Psoas muscle (tissue), 8 donors: ENCODE measurements around the gene AVPI1. TPM values are rescaled to one million over a fixed set of nuclear protein-coding genes. Genes with fewer than 3 reads are reported as not detected.
"Not testable (repeated sequence)": the region's sequence is repeated elsewhere in the genome, so short reads cannot be mapped to it uniquely, and the experiment has no call there.

Source experiments
- ATAC-seq, 4 donors: fragments of 200-7000 bp; cut with Tn5 transposase; one replicate each; pipeline ENCODE4 v1.9.1; 2020; ENCODE audit warnings: moderate library complexity in 3 of 4, mild to moderate bottlenecking in 2 of 4
- DNase-seq, 2 donors: peaks; one replicate each; pipeline ENCODE4 v3.0.0-alpha.2; 2020
- H3K27ac ChIP-seq: fragments of 200-600 bp; one replicate; pipeline ENCODE4 v1.8.0; 2022
- H3K27me3 ChIP-seq, 3 donors: fragments of 200-600 bp in 1 of 3; one replicate each; pipeline versions ENCODE4 v1.6.1 to v1.8.0; 2013 to 2022; ENCODE audit warnings: low read length in 2 of 3, mild to moderate bottlenecking in 2 of 3, moderate library complexity in 1 of 3; ENCODE audit not compliant: insufficient read depth in 3 of 3
- H3K36me3 ChIP-seq, 2 donors: fragments of 200-600 bp in 1 of 2; one replicate each; pipeline versions ENCODE4 v1.6.1 to v1.8.0; 2013 to 2022; ENCODE audit warnings: low read depth in 1 of 2, mild to moderate bottlenecking in 1 of 2, moderate library complexity in 1 of 2; ENCODE audit not compliant: insufficient read depth in 1 of 2
- H3K4me1 ChIP-seq: fragments of 200-600 bp; one replicate; pipeline ENCODE4 v1.8.0; 2022
- H3K4me3 ChIP-seq: fragments of 200-600 bp; one replicate; pipeline ENCODE4 v1.8.0; 2022; ENCODE audit warnings: mild to moderate bottlenecking
- H3K9me3 ChIP-seq: fragments of 200-600 bp; one replicate; pipeline ENCODE4 v1.8.0; 2022
- CTCF ChIP-seq: fragments of 200-600 bp; IDR thresholded peaks from one replicate; pipeline ENCODE4 v1.8.0; 2022; ENCODE audit warnings: antibody characterized with exemption
- WGBS, 3 donors: extraction: QIAGEN DNeasy Blood & Tissue Kit; methylation state at CpG; one replicate each; pipeline versions ENCODE4 v1.1.6 to v1.1.7; 2013; 5-methylcytosine and 5-hydroxymethylcytosine counted together
- intact Hi-C, 2 donors: fragments of 100-400 bp; cut with DNase I; formaldehyde crosslinking; loops; one replicate each; pipeline versions ENCODE4 v1.11.0 to v1.14.2; 2022
- polyA plus RNA-seq, 3 donors: library from polyadenylated mRNA; stranded (reverse); fragments of 200-250 nt; gene quantifications; one replicate each; pipeline ENCODE4 v1.2.3, GENCODE V29; 2013
- total RNA-seq, 4 donors: library from RNA; stranded (reverse); fragmentation: NEBNext Ultra II Directional in 2 of 4; extraction: Animal tissue kit (Norgen Biotek cat#: 25700) in 2 of 4; gene quantifications; one replicate each; pipeline versions ENCODE4 v1.2.1 to v1.2.4, GENCODE V29; 2021 to 2023
- donor health status: healthy with polysubstance abuse.
- donor health status: DM: no; HTN: no; CAD: no; lungs with moderate emphysema.
- donor health status: Bipolar disorder and iron deficiency.
- donor health status: healthy.
- donor health status: DM: yes; HTN: yes; CAD: no.
- donor health status: DM: no; HTN: no; CAD: no.
- donor health status: DM: no; HTN: no; CAD: no.
- donor health status: DM: yes; HTN: yes; CAD: no.

Gene AVPI1
- total and polyA plus RNA-seq, 7 donors = 3.6 to 56.9 (median 5.6) TPM

DNA sequence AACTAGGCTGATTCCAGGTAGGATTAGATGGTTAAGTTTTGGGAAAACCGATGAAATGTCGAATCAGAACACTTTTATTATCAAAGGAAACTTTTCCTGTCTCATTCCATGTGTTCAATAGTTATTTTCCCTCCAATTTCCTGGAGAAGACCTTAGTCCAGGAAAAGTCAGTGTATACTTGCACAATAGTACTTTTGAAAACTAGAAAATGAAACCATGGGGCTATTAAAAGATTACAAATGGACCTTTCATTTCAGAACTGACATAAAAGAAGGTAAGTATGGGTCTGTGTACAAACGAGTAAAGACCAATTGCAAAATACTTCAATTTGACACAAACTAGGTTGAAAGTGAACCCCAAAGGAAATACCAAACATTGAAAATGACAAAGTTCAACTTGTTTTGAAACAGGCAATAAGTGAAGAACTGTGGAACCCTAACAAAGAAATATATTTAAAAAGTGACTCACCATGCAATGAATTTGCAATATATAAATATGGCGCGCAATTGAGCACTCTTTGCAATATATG, 2.1 kb downstream of the AVPI1 start:
- H3K4me1 ChIP-seq = peaks cover 37% of the 10 kb centered on the region
- ATAC-seq = no peak
- TF ChIP-seq CTCF = no peak
- H3K9me3 ChIP-seq = no peaks in the 10 kb centered on the region
- WGBS, 3 donors = 71 to 85% (median 73%) methylated on average over 5 of the region's 5 CpGs
- peak overlapping the region; percentile 81 for H3K27ac ChIP-seq
- DNase-seq = no peak
- H3K27me3 ChIP-seq = no peaks in the 10 kb centered on the region
- H3K36me3 ChIP-seq = peaks cover 0 to 2% of the 10 kb centered on the region in 2 donors
- intact Hi-C loops = no loop called here
- H3K4me3 ChIP-seq = peak overlapping the region; percentile 74

DNA sequence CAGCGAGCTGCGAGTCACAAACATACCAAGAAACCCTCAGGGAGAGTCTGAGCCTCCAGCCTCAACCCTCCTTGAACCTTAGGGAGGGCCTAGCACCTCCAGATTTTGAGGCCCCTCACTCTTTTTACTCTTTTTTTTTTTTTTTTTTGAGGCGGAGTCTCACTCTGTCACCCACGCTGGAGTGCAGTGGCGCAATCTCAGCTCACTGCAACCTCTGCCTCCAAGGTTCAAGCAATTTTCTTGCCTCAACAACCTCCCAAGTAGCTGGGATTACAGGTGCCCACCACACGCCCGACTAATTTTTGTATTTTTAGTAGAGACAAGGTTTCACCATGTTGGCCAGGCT, 2.7 kb downstream of the AVPI1 start:
- H3K36me3 ChIP-seq, intact Hi-C loops, H3K27me3 ChIP-seq, H3K9me3 ChIP-seq, ATAC-seq, DNase-seq: not testable (repeated sequence)
- 63 to 68% (median 66%) methylated on average over 6 to 7 of the region's 7 CpGs for WGBS, 3 donors
- Histone ChIP-seq H3K4me3 (peak overlapping the region; percentile 74), H3K27ac (peak overlapping the region; percentile 81), H3K4me1 (peaks cover 37% of the 10 kb centered on the region)

DNA sequence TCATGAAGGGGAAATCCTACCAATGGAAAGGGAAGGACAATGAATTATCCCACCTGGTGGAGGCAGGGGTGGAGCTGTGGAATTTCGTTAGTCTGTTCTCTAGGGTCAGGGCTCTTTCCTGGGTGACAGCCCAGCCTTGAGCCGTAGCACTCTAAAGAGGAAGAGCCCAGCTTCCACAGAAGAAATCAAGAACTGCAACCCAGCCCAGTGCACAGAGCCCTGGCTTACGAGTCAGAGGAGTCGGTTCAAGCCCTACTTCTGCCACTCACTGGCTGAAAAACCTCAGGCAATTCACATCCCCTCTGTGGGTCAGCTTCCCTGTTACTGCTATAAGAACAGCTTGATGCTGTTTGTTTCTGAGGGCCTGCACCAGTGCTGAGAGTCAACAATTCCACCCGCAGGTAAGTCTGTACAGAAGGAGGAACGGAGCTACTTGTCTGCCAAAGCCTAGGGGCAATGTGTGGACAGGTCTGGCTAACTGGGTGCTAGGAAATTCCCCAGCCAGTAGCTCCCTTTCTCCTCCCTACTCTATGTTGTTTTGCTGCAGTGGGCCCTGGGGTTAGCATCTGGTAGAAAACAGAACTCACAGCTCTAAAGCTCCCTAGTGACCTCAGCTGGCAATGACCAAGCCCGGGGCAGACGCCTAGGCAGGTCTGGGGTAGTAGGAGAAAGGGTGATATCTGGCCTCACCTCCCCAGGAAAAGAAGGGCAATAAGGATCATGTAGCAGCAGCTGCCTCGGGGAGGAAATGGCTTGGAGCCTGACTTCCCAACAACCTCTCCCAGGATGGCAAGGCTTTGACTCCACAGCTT, 3.3 kb downstream of the AVPI1 start:
- 50 to 57% (median 52%) methylated on average over 9 of the region's 9 CpGs for WGBS, 3 donors
- peak overlapping the region; percentile 74 for H3K4me3 ChIP-seq
- H3K4me1 ChIP-seq = peaks cover 37% of the 10 kb centered on the region
- intact Hi-C loops = no loop called here
- peak in 3 of 4 donors; percentile 6 to 48 (median 20) for ATAC-seq
- TF ChIP-seq CTCF = no peak
- H3K27ac ChIP-seq = peak overlapping the region; percentile 81
- H3K27me3 ChIP-seq = no peaks in the 10 kb centered on the region
- no peaks in the 10 kb centered on the region for H3K9me3 ChIP-seq
- peak in 1 of 2 donors; percentile 64 for DNase-seq
- H3K36me3 ChIP-seq = peaks cover 0 to 12% of the 10 kb centered on the region in 2 donors

GRCh38 chr10:97682042-97682441, 5.0 kb downstream of the AVPI1 start:
- intact Hi-C loops = no loop called here
- no peak for TF ChIP-seq CTCF
- ATAC-seq (no peak), DNase-seq (no peak)
- Histone ChIP-seq H3K36me3 (peaks cover 2 to 26% of the 10 kb centered on the region in 2 donors), H3K4me3 (no peak overlapping the region), H3K4me1 (peaks cover 31% of the 10 kb centered on the region), H3K27me3 (no peaks in the 10 kb centered on the region), H3K27ac (no peak overlapping the region), H3K9me3 (no peaks in the 10 kb centered on the region)
- 86 to 91% (median 86%) methylated on average over 4 of the region's 4 CpGs for WGBS, 3 donors

- intact Hi-C loops = loop anchor here in 1 of 2 donors (5.0 kb wide), 1 partner anchor 53 kb away; no protein-coding TSS in a partner anchor
- TF ChIP-seq CTCF = no peak
- Histone ChIP-seq H3K9me3 (no peaks in the 10 kb centered on the region), H3K4me3 (no peak overlapping the region), H3K4me1 (peaks cover 13% of the 10 kb centered on the region), H3K27ac (no peak overlapping the region), H3K36me3 (peaks cover 2 to 46% of the 10 kb centered on the region in 2 donors), H3K27me3 (no peaks in the 10 kb centered on the region)
- no peak for ATAC-seq
- no peak for DNase-seq
- WGBS, 3 donors = 83 to 92% (median 89%) methylated on average over 16 of the region's 16 CpGs
Measured at GRCh38 chr10:97679594-97679993, 7.4 kb downstream of the AVPI1 start.
